Measurements from ENCODE around the gene CDH4. TPM values are rescaled to one million over a fixed set of nuclear protein-coding genes. Genes with fewer than 3 reads are reported as not detected.

CDH4 gene
- total and polyA plus RNA-seq, 2 of the 8 experiments (the other 6 are each of a cell fraction or from before 2014, with no cell fraction given) = 4.3 to 7.9 TPM

- Histone ChIP-seq H2AK5ac (ENCODE audit: low read depth, low read length) (no peak overlapping the region), H3K4ac (replicated peaks; ENCODE audit: insufficient read length, low read depth, low read length) (no peak overlapping the region), H3K36me3 (ENCODE audit: control insufficient read depth in 2 of 4, insufficient read depth in 4 of 4, low read length in 3 of 4) (no peaks in the 10 kb centered on the region), H2AFZ (ENCODE audit: low read length) (no peak overlapping the region), H2BK20ac (ENCODE audit: low read length) (no peak overlapping the region), H4K91ac (replicated peaks; ENCODE audit: insufficient read length, low read length) (no peak overlapping the region), H2BK12ac (ENCODE audit: low read depth, low read length) (peak overlapping the region; percentile 46; the same call in 1 of the 2 replicates), H3K4me1 (replicated peaks in 1 of 4; ENCODE audit: control insufficient read depth in 3 of 4, insufficient read depth in 4 of 4, low read length in 3 of 4) (peaks cover 0 to 4% (median under 1%) of the 10 kb centered on the region in 4 experiments; a peak in 2 of 7 replicates), H4K5ac (ENCODE audit: insufficient read length, low read depth, low read length) (no peak overlapping the region), H3K56ac (replicated peaks; ENCODE audit: insufficient read length, low read depth, low read length) (no peak overlapping the region), H3K79me2 (ENCODE audit: control insufficient read depth in 1 of 2, insufficient read depth in 2 of 2, low read length in 2 of 2) (no peaks in the 10 kb centered on the region), H3K27me3 (replicated peaks in 1 of 4; ENCODE audit: control insufficient read depth in 3 of 4, extremely low read depth in 1 of 4, insufficient read depth in 3 of 4, low read length in 3 of 4) (no peaks in the 10 kb centered on the region; a peak in 3 of 7 replicates), H3K27ac (ENCODE audit: low read depth, low read length) (no peak overlapping the region), H2BK15ac (ENCODE audit: low read length) (no peak overlapping the region), H3K9ac (replicated peaks in 1 of 4; ENCODE audit: extremely low read depth in 1 of 4, low read depth in 3 of 4, low read length in 3 of 4) (no peak overlapping the region), H3K18ac (ENCODE audit: extremely low read depth, low read length) (no peak overlapping the region), H2BK5ac (ENCODE audit: low read depth, low read length) (no peak overlapping the region), H2BK120ac (replicated peaks; ENCODE audit: low read depth, low read length) (no peak overlapping the region), H3K23ac (ENCODE audit: insufficient read length) (no peak overlapping the region), H3K79me1 (ENCODE audit: low read depth, low read length) (no peaks in the 10 kb centered on the region), H3K23me2 (ENCODE audit: low read depth, low read length) (no peaks in the 10 kb centered on the region), H4K20me1 (replicated peaks in 1 of 2; ENCODE audit: control insufficient read depth in 1 of 2, insufficient read depth in 2 of 2, low read length in 2 of 2) (peaks cover 0 to 1% of the 10 kb centered on the region in 2 experiments), H3K14ac (ENCODE audit: insufficient read length) (no peak overlapping the region), H3K4me3 (ENCODE audit: extremely low read depth in 1 of 4, insufficient read depth in 2 of 4, low read depth in 3 of 4, low read length in 4 of 4) (no peak overlapping the region), H3K4me2 (ENCODE audit: insufficient read depth in 1 of 2, low read depth in 2 of 2, low read length in 2 of 2) (no peak overlapping the region), H3K9me3 (ENCODE audit: insufficient read depth in 2 of 2, low read depth in 1 of 2, low read length in 1 of 2) (no peaks in the 10 kb centered on the region), H4K8ac (ENCODE audit: extremely low read depth, insufficient read depth, low read length) (no peak overlapping the region)
- WGBS, 2 experiments (ENCODE audit: extremely low coverage in 1 of 2, insufficient coverage in 1 of 2, insufficient read length in 1 of 2, insufficient replicate concordance in 2 of 2, low coverage in 1 of 2, low lambda C conversion rate in 2 of 2, missing lambda C conversion rate in 1 of 2) = 84% methylated on average over 9 of the region's 9 CpGs; no CpG with 5 or more reads in 1 of the 2 experiments
- FAIRE-seq (no peak), DNase-seq (ENCODE audit: low read depth in 1 of 2, low spot score in 2 of 2) (no peak)
- ChIA-PET CTCF (ENCODE audit: partially characterized antibody) (interaction anchor here (0.8 to 3.5 kb wide), 11 partner anchors 12 to 328 kb away, joined by 3 to 39 read pairs (median 4); partner anchors contain the start of gene CDH4), POLR2A (ENCODE audit: partially characterized antibody) (no interaction called here)
- TF ChIP-seq CTCF (IDR thresholded peaks at IDR 0.05; ENCODE audit: control extremely low read depth in 1 of 3, insufficient read depth in 1 of 3, low read depth in 1 of 3, low read length in 3 of 3) (no peak), RBBP5 (IDR thresholded peaks at IDR 0.05; ENCODE audit: borderline replicate concordance, low read depth, low read length) (no peak), ASH2L (IDR thresholded peaks at IDR 0.05; ENCODE audit: low read length) (no peak), HDAC2 (IDR thresholded peaks at IDR 0.05; ENCODE audit: borderline replicate concordance in 1 of 2, low read depth in 2 of 2, low read length in 2 of 2) (no peak), KDM1A (IDR thresholded peaks at IDR 0.05; ENCODE audit: borderline replicate concordance, low read length) (no peak), TEAD4 (IDR thresholded peaks at IDR 0.05; ENCODE audit: low read depth, low read length) (no peak), EGR1 (IDR thresholded peaks at IDR 0.05; ENCODE audit: borderline replicate concordance, low read depth, low read length) (no peak), CBX5 (IDR thresholded peaks at IDR 0.05; ENCODE audit: low read depth, low read length) (no peak), POLR2AphosphoS5 (IDR thresholded peaks at IDR 0.05; ENCODE audit: low read depth, low read length) (no peak), RFX5 (IDR thresholded peaks at IDR 0.05; ENCODE audit: borderline replicate concordance, low read depth, low read length) (no peak), JUND (IDR thresholded peaks at IDR 0.05; ENCODE audit: low read length) (no peak), RXRA (IDR thresholded peaks at IDR 0.05; ENCODE audit: insufficient read depth, low read depth, low read length) (no peak)
These were observed 11.9 kb downstream of the CDH4 start for GRCh38 chr20:61263938-61264337.

Measured in H1 (cell line).